Spleen (tissue), 7 donors: ENCODE measurements around the gene SF3B5.

Experiments used
- POLR2A ChIP-seq, 3 donors: fragments of 450-650 bp; IDR thresholded peaks; one replicate each; pipeline ENCODE4 v1.5.1; 2017; ENCODE audit warnings: antibody characterized with exemption in 3 of 3, mild to moderate bottlenecking in 1 of 3
- TF ChIP-seq, protein P1 (sequence below), 11 experiments: fragments of 200-600 bp in 7 of 11; fragments of 450-650 bp in 4 of 11; sonication (generic) in 4 of 11; IDR thresholded peaks in 8 of 11; conservative IDR thresholded peaks in 3 of 11; 1 replicate in 7 of 11; 2 replicates in 4 of 11; pipeline versions ENCODE4 v1.4.0 to v1.8.0; 2016 to 2021; ENCODE audit warnings: antibody characterized with exemption in 11 of 11, inconsistent platforms in 4 of 11, mild to moderate bottlenecking in 1 of 11
- donor health status: DM: no; HTN: no; CAD: no; lungs with moderate emphysema.
- donor health status: DM: no; HTN: no; CAD: no.
- donor health status: DM: no; HTN: no; CAD: no.

DNA sequence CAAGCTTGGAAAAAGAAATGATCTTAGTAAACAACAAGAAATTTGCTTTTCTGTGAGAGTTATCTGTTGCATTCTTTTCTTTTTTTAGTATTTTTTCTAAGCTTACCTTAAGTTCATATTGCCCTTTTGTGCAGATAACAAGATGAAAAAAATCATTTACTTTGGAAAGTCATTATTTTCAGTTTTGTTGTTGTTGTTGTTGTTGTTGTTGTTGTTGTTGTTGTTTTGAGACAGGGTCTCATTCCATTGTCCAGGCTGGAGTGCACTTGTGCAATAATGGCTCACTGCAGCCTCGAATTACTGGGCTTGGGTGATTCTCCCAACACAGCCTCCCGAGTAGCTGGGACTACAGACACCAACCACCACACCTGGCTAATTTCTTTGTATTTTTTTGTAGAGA is 46.1 kb upstream of the SF3B5 start:
- TF ChIP-seq, protein P1, sequence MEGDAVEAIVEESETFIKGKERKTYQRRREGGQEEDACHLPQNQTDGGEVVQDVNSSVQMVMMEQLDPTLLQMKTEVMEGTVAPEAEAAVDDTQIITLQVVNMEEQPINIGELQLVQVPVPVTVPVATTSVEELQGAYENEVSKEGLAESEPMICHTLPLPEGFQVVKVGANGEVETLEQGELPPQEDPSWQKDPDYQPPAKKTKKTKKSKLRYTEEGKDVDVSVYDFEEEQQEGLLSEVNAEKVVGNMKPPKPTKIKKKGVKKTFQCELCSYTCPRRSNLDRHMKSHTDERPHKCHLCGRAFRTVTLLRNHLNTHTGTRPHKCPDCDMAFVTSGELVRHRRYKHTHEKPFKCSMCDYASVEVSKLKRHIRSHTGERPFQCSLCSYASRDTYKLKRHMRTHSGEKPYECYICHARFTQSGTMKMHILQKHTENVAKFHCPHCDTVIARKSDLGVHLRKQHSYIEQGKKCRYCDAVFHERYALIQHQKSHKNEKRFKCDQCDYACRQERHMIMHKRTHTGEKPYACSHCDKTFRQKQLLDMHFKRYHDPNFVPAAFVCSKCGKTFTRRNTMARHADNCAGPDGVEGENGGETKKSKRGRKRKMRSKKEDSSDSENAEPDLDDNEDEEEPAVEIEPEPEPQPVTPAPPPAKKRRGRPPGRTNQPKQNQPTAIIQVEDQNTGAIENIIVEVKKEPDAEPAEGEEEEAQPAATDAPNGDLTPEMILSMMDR (IDR thresholded peaks at IDR 0.05 in 8 of 11, conservative IDR thresholded peaks at IDR 0.05 in 3 of 11): no peak
- no peak for TF ChIP-seq POLR2A (IDR thresholded peaks at IDR 0.05)
